A204.1 (cell line): ENCODE results near the gene MYF5.
"Not testable (repeated sequence)": the region's sequence is repeated elsewhere in the genome, so short reads cannot be mapped to it uniquely, and the experiment has no call there.

Experiments
- FAIRE-seq: peaks from 2 replicates; lab custom pipeline; 2012; peaks lifted over from hg19 to GRCh38; lab: Jason Lieb, UNC

The MYF5 gene

DNA sequence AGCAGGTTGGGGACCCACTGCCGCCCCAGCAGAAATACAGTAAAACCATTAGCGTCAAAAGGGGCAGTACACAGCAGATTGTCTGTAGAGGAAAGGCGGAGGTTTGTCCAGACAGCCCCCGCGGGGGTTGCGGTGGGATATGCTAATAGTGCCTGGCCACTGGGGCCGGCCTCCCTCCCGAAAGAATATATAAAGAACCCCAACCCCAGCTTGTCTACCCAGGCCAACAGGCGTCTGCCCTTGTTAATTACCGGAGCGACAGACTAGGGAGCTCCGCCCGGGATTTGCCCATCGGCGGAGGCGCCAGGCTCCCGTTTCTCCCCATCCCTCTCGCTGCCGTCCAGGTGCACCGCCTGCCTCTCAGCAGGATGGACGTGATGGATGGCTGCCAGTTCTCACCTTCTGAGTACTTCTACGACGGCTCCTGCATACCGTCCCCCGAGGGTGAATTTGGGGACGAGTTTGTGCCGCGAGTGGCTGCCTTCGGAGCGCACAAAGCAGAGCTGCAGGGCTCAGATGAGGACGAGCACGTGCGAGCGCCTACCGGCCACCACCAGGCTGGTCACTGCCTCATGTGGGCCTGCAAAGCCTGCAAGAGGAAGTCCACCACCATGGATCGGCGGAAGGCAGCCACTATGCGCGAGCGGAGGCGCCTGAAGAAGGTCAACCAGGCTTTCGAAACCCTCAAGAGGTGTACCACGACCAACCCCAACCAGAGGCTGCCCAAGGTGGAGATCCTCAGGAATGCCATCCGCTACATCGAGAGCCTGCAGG lies at the start of gene MYF5:
TSS of gene MYF5 (plus strand) at position 217 of the 774 bp plus-strand sequence. CDS start at position 369, 152 bp downstream.
- no peak for FAIRE-seq

- no peak for FAIRE-seq
Measured at GRCh38 chr12:80670214-80670613, 46.5 kb upstream of the MYF5 start.

DNA sequence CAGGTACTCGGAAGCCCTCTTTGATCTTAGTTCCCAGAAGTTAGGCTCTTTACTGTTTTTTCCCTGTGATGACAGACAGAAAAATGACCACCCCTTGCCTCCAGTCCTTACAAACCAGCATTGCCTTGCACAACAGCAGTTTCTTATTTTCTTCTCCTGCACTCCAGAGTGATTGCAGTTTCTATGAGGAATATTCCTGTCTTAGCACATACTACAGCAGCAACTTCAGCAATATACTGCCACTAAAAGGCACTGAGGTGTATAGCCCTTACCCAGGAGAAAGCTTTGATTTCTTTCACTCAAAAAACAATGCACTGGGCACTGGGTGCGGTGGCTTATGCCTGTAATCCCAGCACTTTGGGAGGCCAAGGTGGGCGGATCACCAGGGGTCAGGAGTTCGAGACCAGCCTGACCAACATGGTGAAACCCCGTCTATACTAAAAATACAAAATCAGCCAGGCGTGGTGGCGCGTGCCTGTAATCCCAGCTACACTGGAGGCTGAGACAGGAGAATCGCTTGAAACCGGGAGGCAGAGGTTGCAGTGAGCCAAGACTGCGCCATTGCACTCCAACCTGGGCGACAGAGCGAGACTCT lies 40.6 kb upstream of the MYF5 start:
- FAIRE-seq = not testable (repeated sequence)

DNA sequence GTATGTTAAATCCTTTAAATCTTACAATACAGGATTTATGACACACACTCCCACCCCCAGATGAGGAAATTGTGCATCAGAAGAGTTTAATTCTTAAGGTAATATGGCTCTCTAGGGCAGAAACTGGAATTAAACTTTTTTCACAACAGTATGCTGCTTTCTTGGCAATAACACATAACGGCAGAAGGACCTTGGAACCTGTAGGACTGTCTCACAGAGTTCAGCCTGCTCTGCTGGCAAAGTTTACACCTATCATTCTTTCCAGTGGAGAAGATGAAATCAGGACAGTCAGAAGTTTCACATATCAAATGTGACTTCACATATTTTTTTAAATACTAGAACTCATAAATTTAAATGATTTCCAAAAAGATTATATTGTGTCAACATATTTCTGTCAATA lies 39.9 kb upstream of the MYF5 start:
- no peak for FAIRE-seq

DNA sequence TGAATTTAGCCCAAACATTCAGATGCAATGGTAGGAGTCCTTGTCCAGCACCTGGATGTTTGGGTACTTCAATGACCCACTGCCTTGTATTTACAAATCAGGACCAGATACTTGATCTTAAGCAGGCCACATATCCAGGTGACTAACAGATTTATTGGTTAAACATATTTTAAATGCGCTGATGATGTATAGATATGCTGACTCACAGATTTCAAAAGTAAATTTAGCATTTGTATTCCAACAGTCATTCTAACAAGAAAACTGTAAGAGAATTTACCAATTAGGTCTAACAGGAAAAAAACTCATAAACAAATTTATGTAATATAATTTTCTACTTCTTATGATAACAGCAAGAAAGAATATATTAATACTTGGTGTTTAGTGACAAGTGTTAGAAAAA lies 38.7 kb upstream of the MYF5 start:
- FAIRE-seq = no peak

DNA sequence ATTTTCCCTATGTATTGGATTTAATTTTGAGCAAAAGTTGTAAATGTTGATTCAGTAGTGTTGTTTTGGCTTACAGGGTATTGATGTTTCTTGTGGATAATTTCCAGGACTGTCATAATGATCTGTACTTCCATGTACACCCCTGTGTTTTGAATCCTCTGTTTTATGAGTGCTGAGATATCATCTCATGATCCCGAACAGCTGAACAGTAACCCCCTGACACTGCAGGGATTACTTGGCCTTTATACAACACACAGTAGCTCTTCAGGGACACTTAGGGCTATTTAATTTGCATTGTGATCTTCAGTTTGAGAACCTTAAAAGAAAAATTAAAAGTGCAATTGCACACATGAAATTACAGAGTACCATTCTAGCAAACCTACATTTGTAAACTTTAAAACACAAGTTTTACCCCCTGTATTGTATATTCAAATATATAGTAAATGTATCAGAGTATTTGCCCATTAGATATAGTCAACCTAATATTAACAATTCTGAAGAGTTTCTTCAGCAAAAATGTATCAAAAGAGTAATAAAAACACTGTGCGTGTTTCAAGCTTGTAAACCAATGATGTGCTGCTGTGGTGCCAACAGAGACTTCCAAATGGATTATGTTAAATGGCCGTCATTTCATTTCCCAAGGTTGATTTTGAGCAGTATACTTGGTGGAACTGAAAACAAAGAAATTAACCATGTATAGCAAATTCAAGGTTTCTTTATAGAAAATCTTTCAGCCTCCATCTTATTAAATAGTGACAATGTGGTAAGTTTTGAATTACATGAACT lies 37.2 kb upstream of the MYF5 start:
- FAIRE-seq = no peak

DNA sequence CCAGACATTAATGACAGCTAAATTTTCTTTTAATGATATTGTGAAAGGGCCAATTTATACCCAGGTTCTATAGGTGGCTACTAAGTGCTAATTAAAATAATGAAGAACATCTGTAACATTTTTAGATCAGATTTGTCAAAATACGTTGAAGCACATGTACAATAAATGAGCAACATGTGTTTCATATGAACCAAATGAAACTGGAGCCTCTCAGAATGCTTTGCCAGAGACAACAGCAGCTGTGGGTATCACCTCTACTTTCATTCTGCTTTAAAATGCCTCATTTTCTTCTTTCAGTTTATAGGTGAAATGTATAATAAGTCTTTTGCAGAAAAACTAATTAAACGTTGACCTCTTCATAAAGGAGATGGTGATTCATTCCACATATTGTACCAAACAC lies 35.4 kb upstream of the MYF5 start:
- FAIRE-seq = no peak

DNA sequence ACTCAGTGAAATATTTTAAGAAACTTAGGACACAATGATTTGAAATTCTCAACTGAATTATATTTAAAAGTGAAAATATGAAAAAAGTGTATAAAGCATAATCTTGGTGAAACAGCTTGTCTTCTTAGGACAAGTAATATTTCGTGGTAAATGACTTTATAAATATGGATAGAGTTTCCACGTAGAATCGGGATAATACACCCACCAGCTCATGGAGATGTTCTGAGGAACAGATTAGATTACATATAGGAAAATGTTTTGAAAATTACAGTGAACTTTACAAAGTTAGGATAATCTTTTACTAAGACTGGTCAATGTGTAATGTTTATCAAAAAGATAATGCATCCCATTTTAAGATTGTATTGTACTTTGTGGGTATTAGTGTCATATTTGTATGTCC lies 34.9 kb upstream of the MYF5 start:
- FAIRE-seq = no peak

DNA sequence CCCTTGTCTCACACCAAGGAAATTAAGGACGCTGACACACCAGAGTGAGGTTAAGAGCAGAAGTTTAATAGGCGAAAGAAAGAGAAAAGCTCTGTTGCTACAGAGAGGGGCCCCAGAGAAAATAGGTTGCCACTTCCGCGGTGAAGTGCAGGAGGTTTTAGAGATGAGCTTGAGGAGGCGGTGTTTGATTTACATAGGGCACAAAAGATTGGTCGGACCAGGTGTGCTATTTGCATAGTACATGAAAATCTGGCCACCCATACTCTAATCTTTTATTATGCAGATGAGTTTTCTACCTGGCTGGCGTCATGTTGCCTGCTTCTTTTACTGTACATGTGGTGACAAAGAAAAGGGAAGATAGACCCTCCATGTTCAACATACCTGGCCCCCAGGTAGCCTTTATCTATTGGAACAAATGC lies 32.6 kb upstream of the MYF5 start:
- no peak for FAIRE-seq

DNA sequence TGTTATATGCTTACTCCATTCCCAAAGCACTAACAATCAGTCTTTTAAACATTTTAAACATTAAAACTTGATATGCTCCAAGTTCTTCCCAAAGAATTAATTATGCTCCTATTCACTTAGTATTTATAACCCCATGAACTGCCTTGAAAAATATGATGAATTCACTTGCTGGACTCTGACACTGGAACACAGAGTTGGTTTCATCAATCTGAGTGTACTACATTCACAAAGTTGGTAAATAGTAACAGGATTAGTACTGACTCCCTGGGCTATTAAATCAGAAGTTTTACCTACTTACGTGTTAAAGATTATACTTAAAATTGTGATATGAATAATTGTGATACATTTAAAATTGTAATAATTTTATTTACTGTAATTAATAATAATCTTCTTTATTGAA lies 26.6 kb upstream of the MYF5 start:
- FAIRE-seq = no peak

DNA sequence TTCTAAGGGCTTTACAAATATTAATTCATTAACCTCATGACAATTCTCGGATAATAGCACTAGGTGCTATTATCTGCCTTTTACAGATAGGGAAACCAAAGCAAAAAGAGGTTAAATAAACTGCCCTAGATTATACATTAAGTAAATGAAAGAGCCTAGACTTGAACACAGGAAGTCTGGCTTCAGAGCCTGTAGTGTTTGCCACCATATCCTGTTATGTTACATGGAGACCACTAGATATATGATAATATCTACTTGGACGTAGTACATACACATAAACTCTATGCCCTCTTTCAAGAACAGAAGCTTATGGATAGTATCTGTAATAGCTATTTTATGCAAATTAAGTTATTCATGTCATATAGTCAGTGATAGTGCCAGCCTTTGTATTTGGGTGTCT lies 26.2 kb upstream of the MYF5 start:
- FAIRE-seq = no peak

GRCh38 chr12:80692114-80692513 lies 24.6 kb upstream of the MYF5 start:
- no peak for FAIRE-seq

DNA sequence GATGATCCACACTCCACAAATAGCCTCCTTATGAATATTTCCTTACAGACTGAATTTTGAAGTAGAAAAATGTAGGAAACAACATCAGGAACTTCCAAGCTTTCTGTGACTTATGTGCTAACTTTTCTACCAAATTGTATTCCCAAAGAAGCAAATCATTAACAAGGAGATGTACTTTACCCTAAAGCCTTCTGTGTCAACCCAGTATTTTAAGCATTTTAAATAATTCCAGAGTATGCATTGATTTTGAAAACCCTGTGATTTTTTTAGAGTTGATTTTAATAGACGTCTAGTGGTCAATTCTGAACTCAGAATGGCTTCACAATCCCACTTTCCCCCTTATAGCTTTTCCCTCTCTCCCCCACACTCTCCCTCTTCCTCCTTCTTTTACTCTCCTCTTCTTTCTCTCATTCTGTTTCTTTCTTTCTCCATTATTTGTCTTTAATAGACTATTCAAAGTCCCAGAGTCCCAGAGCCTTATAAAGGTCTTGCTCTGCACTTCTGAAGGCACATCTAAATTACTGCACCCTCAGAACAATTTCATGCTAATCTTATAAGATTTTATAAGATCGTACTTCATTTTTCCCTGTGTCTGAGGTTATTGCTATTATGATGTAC lies 19.3 kb upstream of the MYF5 start:
- no peak for FAIRE-seq

DNA sequence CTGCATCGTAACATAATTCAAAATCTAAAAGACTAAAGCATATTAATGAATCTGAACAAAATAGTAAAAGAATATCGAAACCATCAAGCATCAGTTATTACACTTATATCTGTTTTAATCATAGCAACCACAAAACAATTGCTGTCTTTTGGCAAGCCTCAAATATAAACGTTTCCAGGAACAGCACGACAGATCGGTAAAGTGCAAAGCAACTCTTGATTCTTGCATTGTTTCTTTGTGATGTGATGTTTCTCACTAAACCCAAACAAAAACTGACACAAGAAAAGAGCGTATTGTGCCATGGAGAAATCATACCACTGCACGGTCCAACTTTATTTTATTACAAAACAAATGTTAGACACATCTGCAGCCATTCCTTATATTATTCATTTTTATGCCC lies 18.5 kb upstream of the MYF5 start:
- no peak for FAIRE-seq

DNA sequence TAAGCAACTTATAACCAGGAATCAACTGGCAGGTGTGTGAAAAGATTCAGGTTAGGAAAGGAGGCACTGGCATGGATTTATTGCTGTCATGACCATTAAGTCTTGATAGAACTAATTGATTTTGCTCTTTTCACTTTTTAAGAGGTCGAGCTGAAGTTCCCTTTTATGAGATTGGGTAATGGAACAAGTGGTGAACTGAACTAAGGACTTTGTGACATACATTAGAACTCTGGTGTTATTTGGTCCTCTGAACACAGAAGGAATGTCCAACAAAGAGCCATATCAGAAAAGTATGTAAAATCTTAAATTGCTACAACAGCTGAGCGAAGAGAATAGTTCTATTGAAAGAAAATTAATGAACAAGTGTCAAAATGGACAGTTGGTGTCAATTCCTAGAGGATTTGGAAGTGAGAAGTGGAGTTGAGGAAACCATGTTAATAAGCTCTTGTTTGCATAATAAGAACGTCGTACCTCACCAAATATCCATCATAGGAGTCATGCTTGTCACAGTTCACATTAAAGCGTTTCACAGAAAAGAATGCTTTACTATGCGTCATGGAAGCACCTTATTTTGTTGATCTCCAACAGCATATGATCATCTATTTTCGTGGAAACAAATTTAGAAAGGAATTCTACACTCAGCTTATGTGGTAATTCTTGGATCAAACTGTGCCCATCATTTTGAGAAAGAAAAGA lies 17.7 kb upstream of the MYF5 start:
- FAIRE-seq = no peak

GRCh38 chr12:80700327-80700726 lies 16.4 kb upstream of the MYF5 start:
- FAIRE-seq = no peak

DNA sequence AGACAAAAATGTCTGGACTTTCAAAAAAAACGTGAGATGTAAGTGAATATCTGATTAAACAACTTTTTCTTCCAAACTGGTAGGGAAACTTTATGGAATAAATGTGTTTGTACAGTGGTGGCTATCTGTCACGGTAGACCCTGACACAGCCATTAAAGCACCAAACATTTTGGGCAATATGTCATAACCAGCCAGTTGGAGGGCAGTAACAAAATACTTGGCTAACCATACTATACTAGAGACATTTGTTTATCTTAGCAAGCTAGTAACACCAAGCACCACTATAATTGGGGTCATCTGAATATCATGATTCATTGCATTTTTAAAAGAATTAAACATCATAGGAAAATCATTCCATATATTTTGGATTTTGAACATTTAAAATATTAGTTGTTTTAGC lies 15.3 kb upstream of the MYF5 start:
- FAIRE-seq = no peak

- FAIRE-seq = no peak
Measured at GRCh38 chr12:80702889-80703805, 13.6 kb upstream of the MYF5 start.

DNA sequence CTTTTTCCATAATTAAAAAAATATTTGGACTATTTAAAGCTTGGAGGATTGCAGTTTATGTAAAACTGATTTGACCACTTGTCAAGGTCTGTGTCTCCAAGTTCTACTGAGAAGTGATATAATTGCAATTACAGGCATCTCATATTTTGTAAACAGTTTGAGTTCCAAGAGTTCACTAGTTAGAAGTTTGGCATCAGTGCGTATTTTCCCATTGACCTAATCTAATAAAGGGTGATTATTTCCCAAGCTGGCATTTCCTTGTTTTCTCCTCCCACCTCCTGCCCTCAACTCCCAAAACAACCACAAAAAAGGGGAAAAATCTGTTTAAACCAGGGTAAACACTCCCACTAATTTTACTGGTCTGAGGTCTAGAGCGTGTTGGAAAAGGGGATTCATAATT lies 12.3 kb upstream of the MYF5 start:
- no peak for FAIRE-seq

GRCh38 chr12:80707126-80707829 lies 9.4 kb upstream of the MYF5 start, which contains the start of gene MYF6:
TSS of gene MYF6 (plus strand) at chr12:80707634. CDS start at chr12:80707720, 86 bp downstream.
- no peak for FAIRE-seq
